Suprapubic skin (tissue), 3 donors: Measurements from ENCODE around the gene EME1.

ENCODE experiments used
- POLR2AphosphoS5 ChIP-seq, 3 donors: sonication (generic); formaldehyde crosslinking; IDR thresholded peaks; one replicate each; pipeline ENCODE4 v1.6.1; 2017; ENCODE audit warnings: antibody characterized with exemption in 3 of 3
- TF ChIP-seq, protein P1 (sequence below), 2 donors: fragments of 200-600 bp in 1 of 2; fragments of 450-650 bp in 1 of 2; sonication (generic) in 1 of 2; IDR thresholded peaks; one replicate each; pipeline ENCODE4 v1.5.1; 2016 to 2019; ENCODE audit warnings: antibody characterized with exemption in 2 of 2, mild to moderate bottlenecking in 1 of 2, moderate library complexity in 1 of 2

DNA sequence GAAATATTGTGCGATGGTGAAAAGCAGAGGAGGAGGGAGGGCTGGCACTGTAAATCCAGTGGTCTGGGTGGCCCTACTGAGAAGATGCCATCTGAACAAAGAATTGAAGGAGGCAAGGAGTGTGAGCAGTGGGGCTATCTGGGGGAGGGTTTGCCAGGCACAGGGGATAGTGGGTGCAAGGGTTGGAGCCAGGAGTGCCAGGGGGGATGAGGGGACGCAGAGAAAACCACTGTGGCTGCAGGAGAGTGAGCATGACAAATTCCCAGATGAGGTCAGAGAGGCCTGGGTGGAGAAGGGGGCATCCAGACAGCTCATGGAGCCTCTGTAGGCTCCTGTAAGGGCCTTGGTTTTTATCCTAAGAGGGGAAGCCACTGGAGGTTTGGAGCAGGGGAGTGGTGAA, 22.3 kb upstream of the EME1 start:
- TF ChIP-seq, protein P1, sequence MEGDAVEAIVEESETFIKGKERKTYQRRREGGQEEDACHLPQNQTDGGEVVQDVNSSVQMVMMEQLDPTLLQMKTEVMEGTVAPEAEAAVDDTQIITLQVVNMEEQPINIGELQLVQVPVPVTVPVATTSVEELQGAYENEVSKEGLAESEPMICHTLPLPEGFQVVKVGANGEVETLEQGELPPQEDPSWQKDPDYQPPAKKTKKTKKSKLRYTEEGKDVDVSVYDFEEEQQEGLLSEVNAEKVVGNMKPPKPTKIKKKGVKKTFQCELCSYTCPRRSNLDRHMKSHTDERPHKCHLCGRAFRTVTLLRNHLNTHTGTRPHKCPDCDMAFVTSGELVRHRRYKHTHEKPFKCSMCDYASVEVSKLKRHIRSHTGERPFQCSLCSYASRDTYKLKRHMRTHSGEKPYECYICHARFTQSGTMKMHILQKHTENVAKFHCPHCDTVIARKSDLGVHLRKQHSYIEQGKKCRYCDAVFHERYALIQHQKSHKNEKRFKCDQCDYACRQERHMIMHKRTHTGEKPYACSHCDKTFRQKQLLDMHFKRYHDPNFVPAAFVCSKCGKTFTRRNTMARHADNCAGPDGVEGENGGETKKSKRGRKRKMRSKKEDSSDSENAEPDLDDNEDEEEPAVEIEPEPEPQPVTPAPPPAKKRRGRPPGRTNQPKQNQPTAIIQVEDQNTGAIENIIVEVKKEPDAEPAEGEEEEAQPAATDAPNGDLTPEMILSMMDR (IDR thresholded peaks at IDR 0.05) = no peak
- no peak for TF ChIP-seq POLR2AphosphoS5 (IDR thresholded peaks at IDR 0.05)
